GM19193 (cell line): Measurements from ENCODE around the gene TBC1D4.

Experiments
- POLR2A ChIP-seq: IDR thresholded peaks from 4 replicates; pipeline ENCODE4 v1.6.1; 2011; ENCODE audit not compliant: insufficient read depth, insufficient read length; ENCODE audit errors: extremely low read depth

The TBC1D4 gene

DNA sequence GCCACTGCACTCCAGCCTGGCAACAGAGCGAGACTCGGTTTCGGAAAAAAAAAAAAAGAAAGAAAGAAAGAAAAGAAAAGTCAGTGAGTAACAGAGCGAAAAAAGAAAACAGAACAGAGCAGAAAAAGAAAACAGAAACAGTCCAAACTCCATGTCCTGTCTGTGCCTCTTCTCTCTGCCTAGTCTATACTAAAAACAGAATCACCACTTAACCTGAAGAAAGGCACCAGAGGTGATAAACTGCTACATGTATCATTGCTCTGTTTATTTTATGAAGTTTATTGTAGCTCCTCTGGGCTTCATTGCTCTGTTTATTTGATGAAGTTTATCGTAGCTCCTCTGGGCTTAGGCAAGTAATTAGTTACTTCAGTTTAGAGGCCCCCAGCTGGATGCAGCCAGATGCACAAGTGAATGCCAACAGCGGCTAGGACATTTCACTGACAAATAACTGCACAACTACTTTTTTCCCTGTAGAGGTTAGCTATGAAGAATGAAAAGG is 39.2 kb downstream of the TBC1D4 start:
- no peak for TF ChIP-seq POLR2A

DNA sequence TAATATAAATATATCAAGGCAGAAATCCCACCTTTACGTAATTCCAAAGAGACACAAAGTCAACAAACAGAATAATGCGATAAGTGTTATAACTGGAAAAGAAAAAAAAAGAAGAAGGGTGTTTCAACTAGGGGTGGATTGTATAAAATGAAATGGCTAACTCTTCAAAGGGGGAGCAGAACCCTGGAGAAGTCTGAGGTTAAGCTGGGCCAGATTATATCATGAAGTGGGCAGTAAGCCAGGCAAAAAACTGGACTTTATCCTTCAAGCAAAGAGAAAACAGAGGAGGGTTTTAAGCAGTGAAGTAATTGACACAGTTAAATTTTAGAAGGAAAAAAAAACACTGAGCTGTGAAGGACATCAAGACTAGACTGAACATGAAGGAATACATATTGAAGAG is 41.9 kb downstream of the TBC1D4 start:
- TF ChIP-seq POLR2A = no peak

DNA sequence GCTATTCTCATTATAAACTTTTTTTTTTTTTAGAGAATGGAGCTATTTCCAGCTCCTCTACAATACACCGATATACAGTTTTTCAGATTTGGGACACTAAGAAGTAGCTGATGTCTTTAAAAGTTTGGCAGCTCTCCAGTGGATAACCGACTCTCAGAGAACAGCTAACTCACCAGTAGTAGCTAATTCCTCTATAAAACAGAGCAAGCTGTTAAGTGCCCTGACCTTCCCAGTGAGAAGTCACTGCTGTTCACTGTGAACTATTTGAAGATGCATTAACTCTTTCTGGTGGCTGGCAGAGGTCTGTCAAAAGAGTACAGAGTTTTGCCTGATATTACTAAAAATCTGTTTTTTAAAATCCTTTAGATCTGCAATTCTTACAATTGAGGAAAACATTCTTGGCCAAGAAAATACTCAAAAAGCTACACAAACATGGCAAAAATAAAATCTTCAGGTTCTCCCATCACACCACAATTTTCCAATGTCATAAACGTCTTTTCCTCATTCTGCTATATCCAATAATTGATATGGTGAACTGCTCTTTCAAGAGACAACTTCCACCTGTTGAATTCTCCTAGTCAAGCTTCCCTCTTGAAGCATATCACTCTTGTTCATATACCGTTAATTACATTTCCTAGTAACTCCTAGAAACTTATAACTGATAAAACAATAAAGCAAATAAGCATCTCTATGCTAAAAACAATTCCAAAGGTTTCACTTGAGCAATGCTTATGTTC is 44.2 kb downstream of the TBC1D4 start:
- no peak for TF ChIP-seq POLR2A

DNA sequence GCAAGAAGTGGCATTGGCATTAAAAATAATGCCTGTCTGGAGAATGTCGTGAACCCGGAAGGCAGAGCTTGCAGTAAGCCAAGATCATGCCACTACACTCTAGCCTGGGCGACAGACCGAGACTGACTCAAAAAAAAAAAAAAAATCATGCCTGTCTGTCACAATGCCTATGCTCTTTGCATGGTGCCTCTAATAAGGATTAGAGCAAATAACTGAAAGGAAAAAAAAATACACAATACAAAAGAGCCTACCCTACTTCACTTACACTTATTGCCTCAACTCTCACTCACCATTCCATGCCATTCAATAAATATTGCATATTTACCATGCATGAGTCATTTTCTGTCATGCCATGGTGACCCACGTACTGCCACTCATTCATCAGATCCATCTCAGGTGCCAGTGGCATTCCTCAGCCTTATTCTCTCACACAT is 49.1 kb downstream of the TBC1D4 start:
- no peak for TF ChIP-seq POLR2A

DNA sequence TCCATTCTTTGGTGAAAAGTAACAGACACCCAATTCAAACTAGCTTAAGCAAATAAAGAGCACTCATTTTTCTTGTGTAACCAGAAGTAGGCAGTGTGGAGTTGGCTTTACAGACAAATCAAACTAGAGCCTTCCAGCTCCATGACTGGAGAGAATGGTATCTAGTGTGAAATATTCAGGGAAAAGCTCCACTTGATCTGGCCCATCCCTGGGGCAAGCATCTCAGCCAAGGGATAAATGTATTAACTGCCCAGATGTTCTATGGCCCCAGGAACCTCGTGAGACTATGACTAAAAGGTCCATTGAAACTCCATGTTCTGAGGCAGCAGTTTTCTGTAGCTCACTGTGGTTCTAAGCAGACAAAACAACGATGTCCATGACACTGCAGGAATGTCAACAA is 49.9 kb downstream of the TBC1D4 start:
- no peak for TF ChIP-seq POLR2A

DNA sequence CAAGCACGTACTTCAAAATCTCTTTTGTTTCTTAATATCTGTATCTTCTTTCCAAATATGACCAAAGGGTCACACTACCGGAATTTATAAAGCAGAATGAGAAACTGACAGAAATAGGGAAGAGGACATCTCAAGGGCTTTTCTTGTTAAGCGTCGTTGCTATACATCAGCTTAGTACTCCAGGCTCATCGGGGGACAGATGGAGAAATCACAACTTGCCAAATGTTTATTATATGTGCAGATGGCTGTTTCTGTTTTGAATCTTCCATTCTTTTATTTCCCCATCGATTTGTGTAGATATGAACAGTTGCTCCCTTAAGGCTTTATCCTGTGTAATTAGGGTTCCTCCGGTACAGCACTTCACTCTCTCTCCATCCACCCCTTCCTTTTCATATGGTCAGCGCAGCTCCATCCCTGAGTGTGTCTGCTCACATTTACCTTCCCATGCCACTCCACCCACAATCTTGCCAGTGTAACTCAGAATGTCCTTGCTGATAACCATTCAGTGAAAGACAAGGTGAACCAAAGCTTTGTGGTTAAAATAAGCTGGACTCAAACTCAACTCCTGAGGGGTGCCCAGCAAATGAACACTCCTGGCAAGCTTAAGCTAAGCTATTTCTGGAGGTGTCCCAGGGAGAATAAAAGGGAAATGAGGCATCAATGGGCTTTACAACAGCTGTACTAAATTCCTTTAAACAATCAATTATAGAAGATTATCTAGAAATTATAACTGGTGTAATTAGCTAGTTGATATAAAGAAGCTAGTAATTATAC is 51.3 kb downstream of the TBC1D4 start:
- TF ChIP-seq POLR2A = no peak

DNA sequence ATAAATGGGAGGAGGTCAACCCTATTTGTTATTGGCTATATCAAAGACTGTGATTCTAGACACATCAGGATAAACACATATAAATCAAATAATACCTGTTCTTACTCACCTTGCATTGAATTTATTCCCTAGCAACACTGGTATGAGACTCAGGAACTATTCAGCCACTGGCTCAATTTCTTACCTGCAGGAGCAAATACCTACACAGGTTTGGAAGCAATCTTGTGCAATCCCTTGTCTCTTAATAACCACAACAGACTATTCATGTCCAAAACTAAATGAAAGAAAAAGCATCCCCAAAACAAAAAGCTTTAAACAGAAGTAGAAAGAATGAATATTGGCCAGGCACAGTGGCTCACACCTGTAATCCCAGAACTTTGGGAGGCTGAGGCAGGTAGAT is 55.5 kb downstream of the TBC1D4 start:
- TF ChIP-seq POLR2A = no peak

DNA sequence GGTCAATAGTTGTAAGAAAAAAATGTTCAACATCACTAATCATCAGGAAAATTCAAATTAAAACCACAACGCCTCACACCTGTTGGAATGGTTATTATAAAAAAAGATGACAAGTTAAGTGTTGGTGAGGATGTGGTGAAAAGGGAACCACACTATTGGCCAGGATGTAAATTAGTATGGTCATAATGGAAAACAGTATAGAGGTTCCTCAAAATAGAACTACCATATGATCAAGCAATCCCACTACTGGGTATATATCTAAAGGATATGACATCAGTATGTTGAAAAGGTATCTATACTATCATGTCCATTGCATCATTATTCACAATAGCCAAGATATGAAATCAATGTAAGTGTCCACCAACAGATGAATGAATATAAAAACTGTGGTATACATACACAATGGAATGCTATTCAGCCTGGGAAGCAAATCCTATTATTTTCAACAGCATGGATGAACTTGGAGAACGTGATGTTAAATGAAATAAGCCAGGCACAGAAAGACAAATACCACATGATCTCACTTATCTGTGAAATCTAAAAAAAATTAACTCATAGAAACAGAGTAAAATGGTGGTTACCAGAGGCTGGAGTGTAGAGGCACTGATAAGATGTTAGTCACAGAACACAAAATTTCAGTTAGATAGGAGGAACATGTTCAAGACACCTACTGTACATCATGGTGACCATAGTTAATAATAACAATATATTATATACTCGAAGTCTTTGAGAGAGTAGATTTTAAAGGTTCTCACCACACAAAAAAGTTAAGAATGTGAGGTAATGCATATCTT is 56.6 kb downstream of the TBC1D4 start:
- no peak for TF ChIP-seq POLR2A

DNA sequence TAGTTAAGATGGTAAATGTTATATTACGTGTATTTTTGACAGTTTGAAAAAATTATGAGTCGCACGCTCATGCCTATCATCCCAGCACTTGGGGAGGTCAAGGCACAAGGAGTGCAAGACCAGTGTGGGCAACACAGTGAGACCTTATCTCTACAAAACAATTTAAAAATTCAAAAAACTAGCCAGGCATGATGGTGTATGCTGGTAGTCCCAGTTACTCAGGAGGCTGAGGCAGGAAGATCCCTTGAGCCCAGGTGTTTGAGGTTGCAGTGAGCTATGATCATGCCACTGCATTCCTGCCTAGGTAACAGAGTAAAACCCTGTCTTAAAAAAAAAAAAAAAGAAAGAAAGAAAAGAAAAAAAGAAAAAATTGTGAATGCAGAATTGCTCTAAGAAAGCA is 58.0 kb downstream of the TBC1D4 start:
- TF ChIP-seq POLR2A = no peak

DNA sequence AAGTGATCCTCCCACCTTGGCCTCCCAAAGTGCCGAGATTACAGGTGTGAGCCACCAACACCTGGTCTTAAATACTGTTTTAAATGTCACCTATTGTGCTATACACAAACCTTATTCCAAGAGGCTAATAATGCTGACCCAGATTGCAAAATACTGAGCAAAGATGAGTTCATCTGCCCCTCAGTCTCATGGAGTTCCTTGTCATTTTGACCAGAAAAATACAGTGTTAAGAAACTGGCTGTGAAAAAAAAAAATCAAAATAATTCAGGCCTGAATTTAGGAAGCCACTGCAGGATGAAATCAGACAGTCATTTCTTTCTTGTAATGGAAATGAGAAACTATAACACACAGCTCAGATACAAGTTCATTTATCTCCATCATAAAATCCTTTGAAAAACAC is 59.9 kb downstream of the TBC1D4 start:
- TF ChIP-seq POLR2A = no peak

DNA sequence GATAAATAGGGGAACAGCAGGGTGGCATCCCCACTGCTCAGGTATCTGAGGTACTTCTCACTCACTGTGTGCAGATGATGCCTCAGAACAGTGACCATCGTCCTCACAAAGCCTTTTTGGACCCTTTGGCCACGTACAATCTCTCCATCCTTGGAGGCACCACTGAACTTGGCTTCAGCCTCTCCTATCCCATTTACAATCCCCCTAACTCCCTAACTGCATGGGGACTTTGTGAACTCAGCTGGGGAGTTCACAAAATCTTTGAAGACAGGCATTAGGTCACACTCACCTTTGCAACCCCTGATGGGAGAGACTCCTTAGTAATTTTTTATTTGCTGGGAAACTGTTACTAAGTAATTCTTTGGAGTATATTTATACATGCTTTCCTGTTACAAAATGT is 60.8 kb downstream of the TBC1D4 start:
- TF ChIP-seq POLR2A = no peak

DNA sequence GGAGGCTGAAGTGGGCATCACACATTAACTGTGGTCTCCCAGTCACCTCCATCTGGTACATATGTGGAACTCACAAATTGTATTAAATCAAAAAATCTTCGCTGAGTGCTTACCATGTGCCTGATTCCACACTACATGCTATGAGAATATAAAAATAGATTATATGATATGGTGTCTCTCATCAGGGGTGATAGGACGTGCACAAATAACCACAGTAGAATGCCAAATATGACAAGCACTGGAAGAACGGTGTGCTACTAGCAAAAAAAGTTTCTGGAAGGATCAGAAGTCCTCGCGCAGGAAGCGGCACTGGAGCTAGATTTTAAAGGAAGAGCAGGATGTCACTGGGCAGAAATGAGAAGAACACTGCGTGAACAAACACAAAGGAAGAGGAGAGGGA is 62.3 kb downstream of the TBC1D4 start:
- no peak for TF ChIP-seq POLR2A

DNA sequence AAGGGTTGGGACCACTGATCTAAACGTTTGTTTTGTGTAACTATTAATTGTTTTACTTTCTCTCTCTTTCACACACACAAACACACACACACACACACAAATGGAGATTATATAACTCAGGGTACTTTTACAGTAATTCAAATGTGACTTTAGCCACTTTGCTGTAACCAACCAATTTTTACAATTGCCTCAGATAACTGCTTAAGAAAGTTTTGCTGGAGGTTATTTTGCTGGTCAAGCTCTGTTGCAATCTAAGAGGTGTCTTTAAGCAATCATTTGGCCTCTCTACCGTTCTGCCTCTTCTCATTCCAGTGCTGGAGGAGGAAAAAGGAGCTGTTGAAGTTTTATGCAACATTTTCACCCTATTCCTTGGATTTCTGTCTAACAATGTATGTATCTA is 63.0 kb downstream of the TBC1D4 start:
- no peak for TF ChIP-seq POLR2A

DNA sequence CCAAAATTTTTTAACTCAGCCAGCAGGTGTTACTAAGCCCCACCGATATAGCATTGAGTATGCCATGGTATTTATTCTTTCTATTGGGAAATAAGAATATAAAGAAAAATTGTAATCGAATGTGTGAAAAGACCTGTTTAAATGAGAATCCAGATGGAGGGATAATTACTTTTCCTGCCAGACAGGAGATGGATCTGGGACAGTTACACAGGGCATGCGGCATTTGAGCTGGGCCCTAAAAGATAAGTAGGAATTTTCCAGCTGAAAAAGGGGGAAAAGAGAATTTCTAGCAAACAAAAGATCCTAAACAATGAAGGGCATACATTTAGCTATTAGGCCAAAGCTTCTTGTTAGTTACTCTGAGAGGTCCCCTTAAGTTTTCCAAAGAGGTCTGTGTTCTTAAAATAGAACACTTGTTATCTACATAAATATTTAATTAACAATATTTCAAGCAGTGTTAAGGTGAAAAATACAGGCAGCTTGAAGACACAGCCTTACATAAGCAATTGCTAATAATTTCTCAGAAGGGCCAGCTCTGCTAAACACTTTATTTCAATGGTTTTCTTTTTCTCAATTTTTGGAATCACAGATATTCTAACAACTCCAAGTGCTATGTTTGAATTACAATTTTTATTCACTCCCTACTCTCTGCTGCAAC is 63.7 kb downstream of the TBC1D4 start:
- no peak for TF ChIP-seq POLR2A

DNA sequence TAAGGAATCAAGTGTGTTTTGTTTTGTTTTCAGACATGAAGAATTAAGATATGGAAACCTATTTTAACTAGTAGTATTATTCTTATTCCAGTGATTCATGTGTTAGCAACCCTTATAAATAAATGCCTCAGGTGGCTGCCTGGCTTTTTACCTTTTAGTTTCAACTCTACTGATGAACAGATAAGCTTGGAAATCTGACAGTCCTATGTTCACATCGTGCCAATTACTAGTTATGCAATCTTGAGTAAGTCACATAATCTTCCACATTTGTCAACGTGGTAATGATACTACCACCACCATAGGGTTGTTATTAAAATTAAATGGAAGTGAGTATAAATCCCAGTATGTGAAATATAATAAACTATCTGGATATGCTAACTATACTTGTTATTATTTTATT is 64.3 kb downstream of the TBC1D4 start:
- no peak for TF ChIP-seq POLR2A
